ENCODE data around the gene VPS52. TPM values are rescaled to one million over a fixed set of nuclear protein-coding genes. Genes with fewer than 3 reads are reported as not detected.
A peak's percentile ranks its signal among the peaks of the same experiment; 100 is the strongest.
"Not testable (repeated sequence)": the region's sequence is repeated elsewhere in the genome, so short reads cannot be mapped to it uniquely, and the experiment has no call there.

VPS52 gene
- total RNA-seq, 1 donor from 2014 or later = 28.7 TPM

DNA sequence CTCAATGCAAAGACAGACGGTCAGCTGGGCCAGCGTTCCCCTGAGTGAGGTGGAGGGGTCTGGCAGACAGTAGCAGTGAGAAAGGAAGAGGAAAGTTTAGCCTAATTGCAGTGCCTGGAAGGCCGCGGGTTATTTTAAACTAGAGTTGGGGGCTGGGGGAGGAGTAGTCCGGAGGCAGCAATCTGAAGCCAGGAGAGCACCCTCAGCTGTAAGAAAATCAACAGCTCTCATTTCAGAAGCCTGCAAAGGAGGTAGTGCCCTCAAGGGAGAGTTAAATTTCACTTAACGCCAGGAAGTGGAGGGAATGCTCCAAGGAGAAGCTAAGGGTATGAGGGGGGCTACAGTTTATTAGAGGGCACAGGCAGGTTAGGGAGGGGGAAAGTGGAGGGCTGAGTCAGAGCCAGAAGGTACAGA is 36.4 kb downstream of the VPS52 start:
- peak overlapping the region; percentile 49 for H3K4me2 ChIP-seq
- H2AFZ ChIP-seq (replicated peaks) = peak overlapping the region; percentile 73
- Mint-ChIP-seq H3K27me3 (ENCODE audit: insufficient read depth, low read depth) (peaks cover 13% of the 10 kb centered on the region), H3K36me3 (no peaks in the 10 kb centered on the region), H3K9me3 (no peaks in the 10 kb centered on the region), H3K4me3 (peak overlapping the region; percentile 38), H3K27ac (peak overlapping the region; percentile 43), H3K4me1 (peaks cover 14% of the 10 kb centered on the region)
- no peaks in the 10 kb centered on the region for H3K9me3 ChIP-seq (ENCODE audit: low read depth)
- TF ChIP-seq, protein P1, sequence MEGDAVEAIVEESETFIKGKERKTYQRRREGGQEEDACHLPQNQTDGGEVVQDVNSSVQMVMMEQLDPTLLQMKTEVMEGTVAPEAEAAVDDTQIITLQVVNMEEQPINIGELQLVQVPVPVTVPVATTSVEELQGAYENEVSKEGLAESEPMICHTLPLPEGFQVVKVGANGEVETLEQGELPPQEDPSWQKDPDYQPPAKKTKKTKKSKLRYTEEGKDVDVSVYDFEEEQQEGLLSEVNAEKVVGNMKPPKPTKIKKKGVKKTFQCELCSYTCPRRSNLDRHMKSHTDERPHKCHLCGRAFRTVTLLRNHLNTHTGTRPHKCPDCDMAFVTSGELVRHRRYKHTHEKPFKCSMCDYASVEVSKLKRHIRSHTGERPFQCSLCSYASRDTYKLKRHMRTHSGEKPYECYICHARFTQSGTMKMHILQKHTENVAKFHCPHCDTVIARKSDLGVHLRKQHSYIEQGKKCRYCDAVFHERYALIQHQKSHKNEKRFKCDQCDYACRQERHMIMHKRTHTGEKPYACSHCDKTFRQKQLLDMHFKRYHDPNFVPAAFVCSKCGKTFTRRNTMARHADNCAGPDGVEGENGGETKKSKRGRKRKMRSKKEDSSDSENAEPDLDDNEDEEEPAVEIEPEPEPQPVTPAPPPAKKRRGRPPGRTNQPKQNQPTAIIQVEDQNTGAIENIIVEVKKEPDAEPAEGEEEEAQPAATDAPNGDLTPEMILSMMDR (IDR thresholded peaks at IDR 0.05) = no peak
- H4K20me1 ChIP-seq (ENCODE audit: low read depth) = no peaks in the 10 kb centered on the region
- no peaks in the 10 kb centered on the region for H3K36me3 ChIP-seq
- DNase-seq (ENCODE audit: low spot score) = no peak
- peaks cover 44% of the 10 kb centered on the region for H3K27me3 ChIP-seq
- no peak overlapping the region for H3K9ac ChIP-seq
- H3K79me2 ChIP-seq (ENCODE audit: low read depth) = no peaks in the 10 kb centered on the region
- peaks cover 8% of the 10 kb centered on the region for H3K4me1 ChIP-seq
- no peaks in the 10 kb centered on the region for H3F3A ChIP-seq (ENCODE audit: low read depth)
- no peak overlapping the region for H3K27ac ChIP-seq
- no peak overlapping the region for H3K4me3 ChIP-seq

DNA sequence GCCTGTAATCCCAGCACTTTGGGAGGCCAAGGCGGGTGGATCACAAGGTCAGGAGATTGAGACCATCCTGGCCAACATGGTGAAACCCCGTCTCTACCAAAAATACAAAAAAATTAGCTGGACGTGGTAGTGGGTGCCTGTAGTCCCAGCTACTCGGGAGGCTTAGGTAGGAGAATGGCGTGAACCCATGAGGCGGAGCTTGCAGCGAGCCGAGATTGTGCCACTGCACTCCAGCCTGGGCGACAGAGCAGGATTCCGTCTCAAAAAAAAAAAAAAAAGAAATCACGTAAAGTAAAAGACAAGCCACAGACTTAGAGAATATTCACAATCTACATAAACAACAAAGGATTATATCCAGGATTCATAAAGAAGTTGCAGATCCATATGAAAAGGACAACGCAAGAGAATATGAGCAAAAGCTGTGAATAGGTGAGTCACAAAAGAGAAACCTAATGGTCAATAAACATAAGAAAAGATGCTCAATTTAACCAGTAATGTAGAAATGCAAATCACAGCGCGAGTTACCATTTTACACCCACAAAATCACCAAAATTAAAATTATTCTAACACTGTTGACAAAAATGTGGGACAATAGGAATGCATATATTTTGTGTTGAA is 45.1 kb downstream of the VPS52 start:
- H3K27ac Mint-ChIP-seq; H3K4me2 ChIP-seq; H3K27me3 Mint-ChIP-seq (ENCODE audit: insufficient read depth, low read depth); H4K20me1 ChIP-seq (ENCODE audit: low read depth); H3K79me2 ChIP-seq (ENCODE audit: low read depth); H3K36me3 Mint-ChIP-seq; H3K4me3 ChIP-seq; DNase-seq (ENCODE audit: low spot score); H3K4me1 Mint-ChIP-seq; H3K9ac ChIP-seq; H3K4me1 ChIP-seq; H3F3A ChIP-seq (ENCODE audit: low read depth); H3K27ac ChIP-seq; H3K9me3 ChIP-seq (ENCODE audit: low read depth); H2AFZ ChIP-seq (replicated peaks); H3K9me3 Mint-ChIP-seq; H3K36me3 ChIP-seq; H3K4me3 Mint-ChIP-seq: not testable (repeated sequence)
- H3K27me3 ChIP-seq = peaks cover 50% of the 10 kb centered on the region

DNA sequence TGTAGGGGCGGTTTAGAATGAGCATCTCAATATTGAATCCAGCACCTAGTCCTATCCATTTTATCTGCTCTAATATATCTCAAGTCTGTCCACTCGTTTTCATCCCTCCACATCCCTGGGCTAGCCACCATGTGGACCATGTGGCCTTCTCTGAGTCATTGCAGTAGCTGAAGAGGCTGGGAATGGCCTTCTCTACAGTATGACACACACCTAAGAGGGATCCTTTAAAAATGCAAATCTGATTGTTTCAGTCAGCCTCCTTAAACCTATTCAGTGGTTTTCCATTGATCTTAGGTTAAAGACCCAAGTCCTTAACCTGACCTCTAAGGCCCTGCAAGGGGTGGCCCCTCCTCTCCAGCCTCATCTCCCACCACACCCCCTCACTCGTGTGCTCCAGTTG is 54.0 kb downstream of the VPS52 start:
- no peak overlapping the region for H3K4me2 ChIP-seq
- H3K9ac ChIP-seq = no peak overlapping the region
- H3K9me3 Mint-ChIP-seq = peaks cover under 1% of the 10 kb centered on the region
- H3K27me3 Mint-ChIP-seq (ENCODE audit: insufficient read depth, low read depth) = peaks cover 11% of the 10 kb centered on the region
- H3K36me3 Mint-ChIP-seq = no peaks in the 10 kb centered on the region
- H3F3A ChIP-seq (ENCODE audit: low read depth) = peaks cover 14% of the 10 kb centered on the region
- no peaks in the 10 kb centered on the region for H3K79me2 ChIP-seq (ENCODE audit: low read depth)
- H3K4me1 Mint-ChIP-seq = peaks cover 31% of the 10 kb centered on the region
- peaks cover 2% of the 10 kb centered on the region for H4K20me1 ChIP-seq (ENCODE audit: low read depth)
- no peak for DNase-seq (ENCODE audit: low spot score)
- H3K4me3 Mint-ChIP-seq = no peak overlapping the region
- H3K27ac Mint-ChIP-seq = peak overlapping the region; percentile 59
- no peaks in the 10 kb centered on the region for H3K9me3 ChIP-seq (ENCODE audit: low read depth)
- peaks cover 8% of the 10 kb centered on the region for H3K4me1 ChIP-seq
- peaks cover 100% of the 10 kb centered on the region for H3K27me3 ChIP-seq
- H3K36me3 ChIP-seq = no peaks in the 10 kb centered on the region
- TF ChIP-seq EZH2 (IDR thresholded peaks at IDR 0.05) = no peak
- TF ChIP-seq, protein P1 (IDR thresholded peaks at IDR 0.05) = no peak
- no peak for TF ChIP-seq EZH2phosphoT487 (IDR thresholded peaks at IDR 0.05)
- no peak overlapping the region for H2AFZ ChIP-seq (replicated peaks)
- H3K27ac ChIP-seq = no peak overlapping the region
- H3K4me3 ChIP-seq = no peak overlapping the region

DNA sequence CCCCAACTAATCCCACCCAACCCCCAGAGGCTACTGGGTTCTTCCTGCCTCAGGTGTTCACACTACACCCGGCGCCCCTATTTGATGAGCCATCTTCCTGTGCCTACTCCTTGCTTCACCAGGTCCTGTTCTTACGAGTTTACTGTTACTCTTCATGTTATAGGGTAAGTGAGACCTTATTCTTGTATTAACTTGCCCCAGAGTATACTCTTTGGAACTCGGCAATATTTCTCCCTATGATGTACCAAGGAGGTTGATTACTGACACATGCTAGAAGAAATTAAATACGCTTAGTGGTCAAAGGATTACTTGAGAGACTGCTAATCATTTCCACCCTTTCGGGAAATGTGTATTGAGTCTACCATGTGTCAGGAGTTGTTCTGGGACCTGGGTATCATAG is 54.4 kb downstream of the VPS52 start:
- H2AFZ ChIP-seq (replicated peaks) = no peak overlapping the region
- H3F3A ChIP-seq (ENCODE audit: low read depth) = peaks cover 18% of the 10 kb centered on the region
- no peaks in the 10 kb centered on the region for H3K9me3 Mint-ChIP-seq
- peaks cover 36% of the 10 kb centered on the region for H3K4me1 Mint-ChIP-seq
- DNase-seq (ENCODE audit: low spot score) = no peak
- H3K79me2 ChIP-seq (ENCODE audit: low read depth) = no peaks in the 10 kb centered on the region
- H3K4me1 ChIP-seq = peaks cover 12% of the 10 kb centered on the region
- no peak overlapping the region for H3K9ac ChIP-seq
- H3K27me3 Mint-ChIP-seq (ENCODE audit: insufficient read depth, low read depth) = peaks cover 11% of the 10 kb centered on the region
- no peak overlapping the region for H3K4me2 ChIP-seq
- H3K36me3 ChIP-seq = no peaks in the 10 kb centered on the region
- H3K36me3 Mint-ChIP-seq = no peaks in the 10 kb centered on the region
- peaks cover 6% of the 10 kb centered on the region for H4K20me1 ChIP-seq (ENCODE audit: low read depth)
- peak overlapping the region; percentile 59 for H3K27ac Mint-ChIP-seq
- no peaks in the 10 kb centered on the region for H3K9me3 ChIP-seq (ENCODE audit: low read depth)
- no peak overlapping the region for H3K4me3 ChIP-seq
- no peak overlapping the region for H3K4me3 Mint-ChIP-seq
- peaks cover 100% of the 10 kb centered on the region for H3K27me3 ChIP-seq
- H3K27ac ChIP-seq = no peak overlapping the region
- TF ChIP-seq, protein P1 (IDR thresholded peaks at IDR 0.05) = no peak
- no peak for TF ChIP-seq EZH2 (IDR thresholded peaks at IDR 0.05)
- TF ChIP-seq EZH2phosphoT487 (IDR thresholded peaks at IDR 0.05) = no peak
